CD1c-positive myeloid dendritic cell (primary cell): ENCODE data around the gene DBP.
"Not testable (repeated sequence)": the region's sequence is repeated elsewhere in the genome, so short reads cannot be mapped to it uniquely, and the experiment has no call there.

Source experiments
- DNase-seq: peaks from one replicate; pipeline ENCODE4 v3.0.0-alpha.2; 2016; ENCODE audit errors: extremely low spot score

DBP gene, protein sequence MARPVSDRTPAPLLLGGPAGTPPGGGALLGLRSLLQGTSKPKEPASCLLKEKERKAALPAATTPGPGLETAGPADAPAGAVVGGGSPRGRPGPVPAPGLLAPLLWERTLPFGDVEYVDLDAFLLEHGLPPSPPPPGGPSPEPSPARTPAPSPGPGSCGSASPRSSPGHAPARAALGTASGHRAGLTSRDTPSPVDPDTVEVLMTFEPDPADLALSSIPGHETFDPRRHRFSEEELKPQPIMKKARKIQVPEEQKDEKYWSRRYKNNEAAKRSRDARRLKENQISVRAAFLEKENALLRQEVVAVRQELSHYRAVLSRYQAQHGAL

DNA sequence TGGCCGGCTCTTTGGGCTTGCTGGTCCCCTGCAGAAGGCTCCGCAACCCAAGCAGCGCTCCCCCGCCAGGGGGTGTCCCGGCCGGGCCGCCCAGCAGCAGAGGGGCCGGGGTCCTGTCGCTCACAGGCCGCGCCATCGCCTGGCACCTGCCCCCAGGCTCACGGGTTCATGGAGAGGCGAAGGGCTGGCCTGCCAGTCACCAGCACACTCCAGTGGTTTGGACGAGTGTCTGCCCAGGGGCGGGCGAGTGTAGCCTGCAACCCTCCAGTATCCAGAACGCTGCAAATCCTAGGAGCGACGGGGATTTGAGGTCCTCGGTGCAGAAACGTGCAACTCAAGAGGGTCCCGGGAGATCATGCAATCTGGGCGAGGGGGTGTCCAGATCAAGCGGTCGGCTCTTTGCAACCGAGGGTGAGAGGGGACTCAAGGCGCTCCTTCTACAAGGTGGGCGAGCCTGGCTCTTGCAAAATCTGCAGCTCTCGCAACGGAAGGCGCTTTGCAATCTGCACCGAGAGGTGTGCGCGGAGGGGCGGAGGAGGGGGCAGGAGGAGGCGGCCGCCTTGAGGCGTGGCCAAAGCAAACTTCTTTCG is at the start of gene DBP:
DBP (minus strand) TSS at position 521 of the 590 bp plus-strand sequence; CDS start at position 136, 385 bp downstream.
- DNase-seq = no peak

DNA sequence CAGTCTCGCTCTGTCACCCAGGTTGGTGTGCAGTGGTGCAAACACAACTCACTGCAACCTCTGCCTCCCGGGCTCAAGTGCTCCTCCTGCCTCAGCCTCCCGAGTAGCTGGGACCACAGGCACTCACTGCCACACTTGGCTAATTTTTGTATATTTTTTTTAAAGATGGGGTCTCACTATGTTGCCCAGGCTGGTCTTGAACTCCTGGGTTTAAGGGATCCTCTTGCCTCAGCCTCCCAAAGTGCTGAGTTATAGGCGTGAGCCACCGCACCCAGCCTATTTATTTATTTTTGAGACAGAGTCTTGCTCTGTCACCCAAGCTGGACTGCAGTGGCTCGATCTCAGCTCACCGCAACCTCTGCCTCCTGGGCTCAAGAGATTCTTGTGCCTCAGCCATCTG is 49.5 kb upstream of the DBP start:
- not testable (repeated sequence) for DNase-seq

DNA sequence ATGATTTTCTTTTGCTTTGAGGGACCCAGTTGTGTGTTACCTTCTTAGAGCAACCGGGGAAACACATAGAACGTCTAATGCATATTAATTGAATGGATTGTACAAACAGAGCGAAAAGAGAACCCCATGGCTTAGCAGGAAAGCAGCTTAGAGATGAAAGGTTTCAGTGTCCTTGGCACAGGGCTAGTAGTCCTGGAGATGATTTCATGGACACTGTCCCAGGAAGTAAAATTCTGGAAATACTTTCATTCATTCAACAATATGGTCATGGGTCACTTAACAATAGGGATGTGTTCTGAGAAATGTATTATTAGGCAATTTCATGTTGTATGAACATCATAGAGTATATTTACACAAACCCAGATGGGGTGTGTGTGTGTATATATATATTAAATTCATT is 48.9 kb upstream of the DBP start:
- no peak for DNase-seq

DNA sequence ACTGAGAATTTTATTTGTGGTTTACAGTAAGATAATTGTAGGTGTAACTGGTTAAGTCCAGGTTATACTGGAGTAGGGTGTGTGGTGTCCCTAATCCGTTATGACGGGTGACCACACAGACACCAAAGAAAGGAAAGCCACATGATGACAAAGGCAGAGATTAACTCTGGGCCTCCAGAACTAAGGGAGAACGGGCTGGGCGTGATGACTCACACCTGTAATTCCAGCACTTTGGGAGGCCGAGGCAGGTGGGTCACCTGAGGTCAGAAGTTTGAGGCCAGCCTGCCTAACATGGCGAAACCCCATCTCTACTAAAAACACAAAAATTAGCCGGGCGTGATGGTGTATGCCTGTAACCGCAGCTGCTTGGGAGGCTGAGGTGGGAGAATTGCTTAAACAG is 48.4 kb upstream of the DBP start:
- DNase-seq = no peak

DNA sequence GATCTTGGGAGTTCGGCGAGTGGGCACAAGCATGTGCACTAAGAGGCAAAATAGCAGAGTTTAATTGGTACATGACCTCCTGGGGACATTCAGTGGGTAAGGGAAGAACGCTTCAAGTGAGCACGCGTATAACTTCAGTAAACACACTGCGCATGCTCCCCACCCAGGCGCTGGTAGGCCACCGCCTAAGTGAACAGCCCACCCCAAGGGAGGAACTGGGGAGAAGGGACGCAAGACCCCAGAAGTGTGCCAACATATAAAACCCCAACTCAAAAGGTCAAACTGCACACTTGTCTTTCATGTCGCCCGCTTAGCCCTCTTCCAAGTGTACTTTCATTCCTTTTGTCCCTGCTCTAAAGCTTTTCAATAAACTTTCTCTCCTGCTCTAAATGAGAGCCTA is 46.2 kb upstream of the DBP start:
- DNase-seq = no peak

DNA sequence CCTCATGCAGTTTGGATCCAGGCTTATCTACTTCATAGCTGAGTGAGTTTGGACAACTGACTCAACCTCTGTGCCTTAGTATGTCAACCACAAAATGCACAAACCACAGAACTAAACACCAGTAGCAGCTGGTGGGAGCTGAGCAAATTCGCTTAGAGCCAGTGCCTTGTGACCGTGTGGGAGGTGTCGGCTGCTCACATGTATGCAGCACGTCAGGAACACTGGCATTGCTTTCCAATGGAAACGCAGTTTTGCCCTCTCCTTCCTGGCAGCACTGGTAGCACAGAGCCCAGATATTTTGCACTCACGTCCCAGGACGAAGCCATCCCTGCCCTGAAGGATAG is 43.9 kb upstream of the DBP start:
- DNase-seq = peak; percentile 29

DNA sequence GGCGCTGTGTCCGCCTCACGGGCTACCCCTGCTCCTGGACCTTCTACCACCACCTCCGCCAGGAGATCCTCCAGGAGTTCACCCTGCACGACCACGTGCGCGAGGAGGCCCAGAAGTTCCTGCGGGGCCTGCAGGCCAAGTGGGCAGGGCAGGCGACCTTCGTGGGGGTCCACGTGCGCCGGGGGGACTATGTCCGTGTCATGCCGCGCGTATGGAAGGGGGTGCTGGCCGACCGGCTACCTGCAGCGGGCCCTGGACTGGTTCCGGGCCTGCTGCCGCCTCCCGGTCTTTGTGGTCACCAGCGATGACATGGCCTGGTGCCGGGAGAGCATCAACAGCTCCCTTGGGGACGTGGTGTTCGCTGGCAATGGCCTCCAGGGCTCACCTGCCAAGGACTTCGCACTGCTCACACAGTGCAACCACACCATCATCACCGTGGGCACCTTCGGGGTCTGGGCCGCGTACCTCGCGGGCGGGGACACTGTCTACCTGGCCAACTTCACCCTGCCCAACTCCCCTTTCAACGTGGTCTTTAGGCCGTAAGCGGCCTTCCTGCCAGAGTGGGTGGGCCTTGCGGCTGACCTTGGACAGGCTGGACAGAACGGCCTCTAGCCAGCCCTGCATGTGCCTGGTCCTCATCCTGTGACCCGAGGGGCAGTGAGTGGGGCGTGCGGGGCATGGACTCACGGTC is 43.4 kb upstream of the DBP start:
- DNase-seq = no peak

DNA sequence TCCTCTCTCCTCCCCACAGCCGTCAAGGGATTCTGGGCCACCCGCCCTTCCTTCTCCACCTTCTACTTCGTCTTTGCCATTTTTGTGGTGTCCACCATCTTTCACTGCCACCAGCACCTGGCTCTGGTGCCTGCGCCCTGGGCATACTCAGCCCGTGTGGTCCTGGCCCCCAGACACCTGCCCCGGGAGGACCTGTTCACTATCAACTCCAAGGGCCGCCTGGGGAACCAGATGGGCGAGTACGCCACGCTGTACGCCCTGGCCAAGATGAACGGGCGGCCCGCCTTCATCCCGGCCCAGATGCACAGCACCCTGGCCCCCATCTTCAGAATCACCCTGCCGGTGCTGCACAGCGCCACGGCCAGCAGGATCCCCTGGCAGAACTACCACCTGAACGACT is 42.8 kb upstream of the DBP start:
- DNase-seq = not testable (repeated sequence)

DNA sequence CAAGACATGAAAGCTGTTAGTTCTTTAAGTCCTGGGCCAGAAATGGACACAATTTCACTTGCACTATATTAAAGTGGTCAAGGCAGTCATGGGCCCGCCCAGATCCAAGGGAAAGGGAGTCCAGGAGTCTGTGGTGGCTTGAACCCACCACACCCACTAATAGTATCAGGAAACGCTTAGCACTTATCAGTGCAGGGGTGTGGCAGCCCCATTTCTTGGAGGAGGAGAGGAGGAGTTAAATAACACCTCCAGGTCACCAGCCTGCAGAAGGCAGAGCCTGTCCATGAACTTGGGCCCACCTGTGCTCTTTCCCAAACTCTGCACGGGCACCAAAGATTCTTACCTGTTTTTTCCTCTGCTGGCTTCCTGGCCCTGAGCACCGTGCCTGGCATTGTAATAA is 41.0 kb upstream of the DBP start:
- DNase-seq = no peak

DNA sequence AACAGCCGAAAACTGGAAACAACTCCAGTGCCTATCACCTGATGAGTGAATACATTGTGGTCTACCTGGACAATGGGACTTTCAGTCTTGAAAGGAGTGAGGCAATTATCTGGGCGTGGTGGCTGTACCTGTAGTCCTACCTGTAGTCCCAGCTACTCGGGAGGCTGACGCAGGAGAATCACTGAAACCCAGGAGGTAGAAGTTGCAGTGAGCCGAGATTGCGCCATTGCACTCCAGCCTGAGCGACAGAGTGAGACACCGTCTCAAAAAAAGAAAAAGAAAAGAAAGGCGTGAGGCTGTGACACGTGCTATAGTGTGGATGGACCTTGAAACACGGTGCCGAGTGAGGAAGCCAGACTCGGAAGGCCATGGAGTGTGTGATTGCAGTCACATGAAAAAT is 39.7 kb upstream of the DBP start:
- DNase-seq = no peak

DNA sequence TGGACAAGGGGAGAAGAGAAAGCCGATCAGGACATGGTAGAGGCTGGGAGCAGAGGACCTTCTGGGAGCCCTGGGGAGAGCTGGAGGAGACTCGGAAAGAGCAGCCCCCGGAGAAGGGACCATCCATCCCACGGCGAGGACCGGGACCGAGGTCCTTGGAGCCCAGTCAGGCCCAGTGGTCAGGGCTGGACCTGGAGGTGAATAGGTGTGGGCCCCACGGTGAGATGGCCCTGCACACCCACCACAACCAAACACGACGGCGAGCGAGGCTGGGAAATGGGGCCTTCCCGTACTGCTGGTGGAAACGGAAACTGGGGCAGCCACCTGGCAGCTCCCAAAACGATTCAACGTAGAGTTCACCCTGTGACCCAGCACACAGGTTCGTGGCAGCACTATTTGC is 39.3 kb upstream of the DBP start:
- DNase-seq = no peak

DNA sequence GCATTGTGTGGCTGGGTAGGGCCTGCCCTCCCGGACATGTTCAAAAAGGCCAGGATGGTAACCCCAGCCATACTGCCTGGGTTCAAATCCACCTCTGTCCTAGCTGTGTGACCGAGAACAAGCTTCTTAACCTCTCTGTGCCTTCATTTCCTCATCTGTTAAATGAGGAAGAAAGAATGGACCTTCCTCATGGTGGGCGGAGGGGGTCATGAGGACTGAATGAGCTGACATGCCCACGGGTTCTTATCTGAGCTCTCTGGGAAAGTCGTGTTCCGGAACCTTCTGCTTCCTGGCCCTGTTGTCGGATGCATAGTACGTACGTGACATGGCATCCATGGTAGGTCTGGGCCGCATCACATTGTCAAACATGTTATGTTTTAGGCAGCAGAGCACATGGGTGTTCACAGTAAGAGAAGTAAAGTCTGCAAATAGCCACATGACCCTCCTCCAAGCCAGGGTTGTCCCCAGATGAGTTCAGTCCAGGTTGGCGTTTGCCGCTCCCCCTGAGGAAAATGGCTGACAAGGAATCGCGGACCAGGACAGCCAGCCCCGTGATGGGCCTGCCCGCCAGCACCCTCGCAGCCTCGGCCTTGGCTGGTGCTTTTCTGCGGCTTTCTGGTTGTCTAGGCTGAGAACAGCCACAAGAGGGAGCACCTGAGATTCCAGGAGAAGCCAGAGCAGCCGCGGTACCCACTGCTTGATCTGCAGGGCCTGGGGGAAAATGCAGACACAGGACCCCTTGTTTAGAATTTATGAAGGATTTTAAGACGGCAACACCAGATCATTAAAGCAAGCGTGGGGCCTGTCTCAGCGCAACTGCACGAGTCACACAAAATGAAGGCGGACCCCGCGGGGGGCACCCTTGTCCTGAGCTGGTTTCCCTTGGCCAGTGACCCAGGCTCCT is 38.0 kb upstream of the DBP start:
- DNase-seq = peak; percentile 86

DNA sequence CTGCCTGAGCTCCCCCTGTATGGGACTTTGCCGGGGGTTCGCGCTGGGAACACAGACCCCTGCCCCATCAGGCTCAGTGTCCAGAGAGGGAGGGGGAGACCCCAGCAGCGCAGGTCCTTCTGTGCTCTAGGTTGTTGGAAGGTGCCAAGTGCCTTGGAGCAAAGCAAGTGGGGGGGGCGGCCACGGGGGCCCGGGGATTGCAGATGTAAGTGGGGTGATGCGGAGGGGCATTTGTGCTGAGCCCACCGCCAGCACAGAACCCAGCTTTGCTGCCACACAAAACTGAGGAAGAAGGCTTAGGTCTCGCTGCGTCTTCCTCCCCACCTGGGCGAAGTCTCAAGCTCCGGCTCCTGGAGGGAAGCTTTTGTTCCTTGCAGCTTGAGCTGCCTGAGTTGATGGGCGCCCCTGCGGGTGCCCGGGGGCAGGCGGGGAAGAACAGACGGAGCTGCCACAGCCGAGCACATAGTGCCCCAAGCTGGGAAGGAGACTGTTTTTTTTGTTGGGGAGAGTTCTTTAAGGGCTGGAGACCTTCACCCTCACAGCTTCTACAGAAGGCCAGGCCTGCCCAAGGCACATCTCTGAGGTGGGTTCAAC is 37.1 kb upstream of the DBP start:
- no peak for DNase-seq

DNA sequence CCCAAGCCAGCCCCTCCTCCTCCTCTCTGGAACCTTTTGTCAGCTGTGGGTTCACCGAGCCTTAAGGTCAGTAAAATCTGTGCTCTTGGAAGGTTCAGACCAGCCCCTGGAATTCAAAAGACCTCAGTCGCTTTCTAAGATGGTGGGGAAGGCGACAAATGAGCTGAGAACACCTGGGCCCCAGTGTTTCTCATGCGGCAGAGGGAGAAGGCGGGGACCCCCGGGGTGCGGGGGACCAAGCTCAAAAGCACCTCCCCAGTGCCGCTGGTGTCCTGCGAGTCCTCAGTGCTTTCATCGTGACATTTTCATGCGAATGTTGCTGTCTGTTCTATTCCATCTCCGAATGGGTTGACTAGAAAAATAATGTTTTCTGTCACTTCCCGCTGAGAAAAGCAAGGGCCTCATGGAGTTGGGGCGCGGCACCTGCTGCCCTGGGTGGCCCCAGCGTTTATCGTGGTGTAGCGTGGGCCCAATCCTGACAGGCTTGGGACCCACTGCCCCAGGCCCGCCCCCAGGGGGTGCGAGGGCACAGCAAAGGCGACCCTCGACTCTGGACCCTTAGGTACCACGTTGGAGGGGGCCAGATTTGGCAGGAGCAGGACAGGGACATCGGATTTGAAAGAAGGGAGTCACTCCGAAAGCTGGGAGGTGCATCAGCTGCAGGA is 36.4 kb upstream of the DBP start:
- DNase-seq = no peak

DNA sequence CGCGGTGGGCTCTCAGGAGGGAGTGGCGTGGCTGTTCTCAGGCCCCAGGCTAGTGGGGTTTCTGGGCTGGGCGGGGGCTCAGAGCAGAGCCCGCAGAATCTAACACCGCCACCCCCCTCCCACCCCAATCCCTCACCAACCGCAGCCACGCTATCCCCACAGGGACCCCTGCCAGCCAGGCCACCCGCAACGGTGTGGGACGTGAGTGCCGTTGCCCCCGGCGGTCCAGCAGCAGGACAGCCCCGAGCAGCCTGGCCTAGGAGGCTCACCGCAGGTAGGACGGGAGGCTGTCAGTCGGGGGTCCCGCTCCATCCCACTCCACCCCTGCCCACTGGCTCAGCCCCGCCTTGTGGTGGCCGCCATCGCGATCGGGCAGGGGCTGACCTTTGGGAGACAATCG is 35.8 kb upstream of the DBP start, which contains the start of gene NTN5:
NTN5 (minus strand) TSS at position 24 of the 400 bp plus-strand sequence. CDS start 2,031 bp downstream, outside the sequence.
- no peak for DNase-seq

DNA sequence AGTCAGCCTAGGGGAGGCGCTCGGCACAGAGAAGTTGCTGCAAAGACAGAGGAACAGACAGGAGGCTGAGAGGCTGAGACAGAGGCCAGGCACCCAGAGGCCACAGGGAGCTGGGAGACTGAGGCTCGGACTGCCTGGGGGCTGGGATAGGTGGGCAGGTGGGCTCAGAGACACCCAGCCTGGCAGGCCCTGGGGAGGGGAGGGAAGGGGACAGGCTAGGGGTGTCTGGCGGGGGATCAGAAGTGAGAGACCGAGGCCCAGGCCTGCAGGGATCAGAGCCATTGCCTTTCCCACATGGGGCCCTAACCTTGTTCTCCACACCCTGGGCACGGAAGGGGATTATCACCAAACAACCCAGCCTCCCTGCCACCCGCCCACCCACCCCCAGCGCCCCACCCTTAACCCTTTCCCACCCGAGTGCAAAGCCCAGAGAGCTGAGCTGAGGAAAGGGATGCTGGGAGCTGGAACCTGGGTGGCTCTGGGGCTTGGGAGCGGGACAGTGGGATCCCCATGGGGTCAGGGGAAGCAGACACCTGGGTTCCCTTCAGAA is 34.3 kb upstream of the DBP start:
- no peak for DNase-seq

DNA sequence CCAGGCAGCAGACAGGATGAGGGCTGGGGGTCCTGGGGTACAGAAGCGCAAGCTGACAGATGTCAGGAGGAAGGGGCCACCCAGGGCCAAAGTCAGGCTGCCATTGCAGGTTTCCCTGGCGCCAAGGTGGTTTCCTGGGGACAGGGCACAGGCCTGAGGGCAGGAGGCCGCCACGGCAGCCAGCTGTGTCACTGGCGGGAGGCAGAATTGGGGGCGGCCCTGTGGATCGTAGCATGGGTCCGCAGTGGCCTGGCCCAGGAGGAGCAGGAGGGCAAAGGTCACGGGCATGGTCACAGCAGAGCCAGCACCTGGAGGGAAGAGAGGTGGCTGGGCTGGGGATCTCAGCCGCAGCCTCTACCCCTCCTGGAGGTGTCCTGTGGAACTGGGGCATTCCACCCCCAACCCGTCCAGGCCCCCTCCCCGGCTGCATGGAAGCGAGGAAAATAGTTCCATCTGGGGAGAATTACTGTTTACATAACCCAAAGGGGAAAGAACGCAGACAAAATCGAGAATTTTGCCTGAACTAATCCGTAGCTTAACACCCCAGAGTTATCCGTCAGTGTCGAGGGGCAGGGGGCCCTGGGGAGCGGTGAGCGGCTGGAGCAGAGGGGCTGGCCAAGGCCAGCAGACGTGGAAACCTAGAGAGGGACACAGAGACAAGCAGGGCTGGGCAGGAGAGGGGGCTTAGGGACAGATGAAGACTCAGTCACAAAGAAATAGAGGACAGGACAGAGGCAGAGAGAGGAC is 33.7 kb upstream of the DBP start:
- no peak for DNase-seq

DNA sequence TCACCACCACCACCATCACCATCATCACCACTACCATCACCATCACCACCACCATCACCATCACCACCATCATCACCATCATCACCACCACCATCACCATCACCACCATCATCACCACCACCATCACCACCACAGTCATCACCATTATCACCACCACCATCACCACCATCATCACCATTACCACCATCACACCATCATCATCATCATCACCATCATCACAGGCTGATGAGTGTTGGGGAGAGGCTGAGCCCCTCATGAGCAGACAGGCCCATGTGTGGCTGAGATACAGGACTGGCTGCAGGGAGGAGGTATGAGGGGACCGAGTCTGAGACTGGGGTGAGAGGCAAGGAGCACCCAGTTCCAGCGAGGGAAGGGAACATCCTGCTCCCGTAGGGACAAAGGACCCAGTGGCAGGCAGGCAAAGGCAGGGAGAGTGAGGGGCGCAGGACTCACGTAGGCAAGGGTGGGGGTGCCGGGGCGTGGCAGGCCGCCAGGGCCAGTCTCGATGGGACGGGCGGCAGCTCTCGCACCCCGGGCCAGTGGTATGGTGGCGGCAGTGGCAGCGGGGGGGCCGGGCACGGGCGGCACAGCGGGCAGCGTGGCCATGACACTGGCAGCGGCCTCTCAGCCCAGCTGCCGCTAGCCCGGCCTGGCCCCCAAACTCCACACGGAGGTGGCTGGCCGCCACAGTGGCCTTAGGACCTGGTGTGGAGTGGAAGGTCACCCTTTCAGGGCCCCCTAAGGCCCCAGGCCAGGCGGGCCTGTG is 32.9 kb upstream of the DBP start:
- no peak for DNase-seq

DNA sequence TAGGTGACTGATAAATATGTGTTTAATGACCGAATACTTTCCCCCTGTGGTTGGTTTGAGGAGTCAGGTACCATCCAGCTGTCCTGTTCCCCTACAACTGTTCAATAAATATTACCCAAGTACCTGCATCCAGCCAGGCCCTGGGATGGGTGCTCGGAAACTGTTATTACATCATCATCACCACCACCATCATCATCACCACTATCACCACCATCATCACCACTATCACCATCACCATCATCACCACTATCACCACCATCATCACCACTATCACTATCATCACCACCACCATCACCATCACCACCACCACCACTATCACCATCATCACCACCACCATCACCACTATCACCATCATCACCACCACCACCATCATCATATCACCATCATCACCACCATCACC is 31.6 kb upstream of the DBP start:
- no peak for DNase-seq
